ENCODE results near the gene RANBP17. TPM values are rescaled to one million over a fixed set of nuclear protein-coding genes. Genes with fewer than 3 reads are reported as not detected.

The RANBP17 gene
- total RNA-seq, 2 donors from 2014 or later, result 5.4 to 19.8 TPM

GRCh38 chr5:170985486-170985885 is 123.7 kb downstream of the RANBP17 start:
- Histone ChIP-seq H3K36me3 (no peaks in the 10 kb centered on the region), H3K27ac (no peak overlapping the region), H3K4me1 (replicated peaks) (no peaks in the 10 kb centered on the region), H3K4me3 (no peak overlapping the region), H3K27me3 (replicated peaks; ENCODE audit: insufficient read depth) (no peaks in the 10 kb centered on the region), H3K9me3 (no peaks in the 10 kb centered on the region)
- WGBS, result 46% methylated on average over 1 of the region's 1 CpG
- no peak for TF ChIP-seq POLR2AphosphoS5 (IDR thresholded peaks at IDR 0.05)
- no peak for TF ChIP-seq CTCF (IDR thresholded peaks at IDR 0.05)
- no peak for TF ChIP-seq POLR2A (IDR thresholded peaks at IDR 0.05)
- DNase-seq (ENCODE audit: low spot score), result no peak
- intact Hi-C loops (cut with DNase I), result no loop called here

- Histone ChIP-seq H3K36me3 (no peaks in the 10 kb centered on the region), H3K4me3 (no peak overlapping the region), H3K27me3 (replicated peaks; ENCODE audit: insufficient read depth) (no peaks in the 10 kb centered on the region), H3K27ac (no peak overlapping the region), H3K9me3 (no peaks in the 10 kb centered on the region), H3K4me1 (replicated peaks) (no peaks in the 10 kb centered on the region)
- TF ChIP-seq CTCF (IDR thresholded peaks at IDR 0.05), result no peak
- TF ChIP-seq POLR2AphosphoS5 (IDR thresholded peaks at IDR 0.05), result no peak
- no peak for TF ChIP-seq POLR2A (IDR thresholded peaks at IDR 0.05)
- WGBS, result 29% methylated on average over 1 of the region's 1 CpG
- DNase-seq (ENCODE audit: low spot score), result no peak
- intact Hi-C loops (cut with DNase I), result no loop called here
Observed at GRCh38 chr5:170986598-170986997, 124.8 kb downstream of the RANBP17 start.

GRCh38 chr5:170993476-170993875 is 131.7 kb downstream of the RANBP17 start:
- H3K27me3 ChIP-seq (replicated peaks; ENCODE audit: insufficient read depth), result no peaks in the 10 kb centered on the region
- H3K4me3 ChIP-seq, result no peak overlapping the region
- DNase-seq (ENCODE audit: low spot score), result no peak
- H3K36me3 ChIP-seq, result no peaks in the 10 kb centered on the region
- H3K4me1 ChIP-seq (replicated peaks), result no peaks in the 10 kb centered on the region
- TF ChIP-seq POLR2A (IDR thresholded peaks at IDR 0.05), result no peak
- intact Hi-C loops (cut with DNase I), result no loop called here
- no peak overlapping the region for H3K27ac ChIP-seq
- no peaks in the 10 kb centered on the region for H3K9me3 ChIP-seq

- H3K27me3 ChIP-seq (replicated peaks; ENCODE audit: insufficient read depth), result no peaks in the 10 kb centered on the region
- TF ChIP-seq POLR2AphosphoS5 (IDR thresholded peaks at IDR 0.05) (no peak), CTCF (IDR thresholded peaks at IDR 0.05) (no peak), POLR2A (IDR thresholded peaks at IDR 0.05) (no peak)
- H3K9me3 ChIP-seq, result no peaks in the 10 kb centered on the region
- no peak overlapping the region for H3K27ac ChIP-seq
- no peak overlapping the region for H3K4me3 ChIP-seq
- DNase-seq (ENCODE audit: low spot score), result no peak
- H3K4me1 ChIP-seq (replicated peaks), result no peaks in the 10 kb centered on the region
- intact Hi-C loops (cut with DNase I), result no loop called here
- H3K36me3 ChIP-seq, result no peaks in the 10 kb centered on the region
- 91% methylated on average over 3 of the region's 3 CpGs for WGBS
Observed at GRCh38 chr5:171010086-171010485, 148.3 kb downstream of the RANBP17 start.

- H3K4me3 ChIP-seq, result no peak overlapping the region
- intact Hi-C loops (cut with DNase I), result no loop called here
- no peaks in the 10 kb centered on the region for H3K9me3 ChIP-seq
- no peaks in the 10 kb centered on the region for H3K36me3 ChIP-seq
- DNase-seq (ENCODE audit: low spot score), result no peak
- TF ChIP-seq POLR2A (IDR thresholded peaks at IDR 0.05), result no peak
- TF ChIP-seq CTCF (IDR thresholded peaks at IDR 0.05), result no peak
- TF ChIP-seq POLR2AphosphoS5 (IDR thresholded peaks at IDR 0.05), result no peak
- WGBS, result 85% methylated on average over 2 of the region's 2 CpGs
- no peak overlapping the region for H3K27ac ChIP-seq
- no peaks in the 10 kb centered on the region for H3K27me3 ChIP-seq (replicated peaks; ENCODE audit: insufficient read depth)
- no peaks in the 10 kb centered on the region for H3K4me1 ChIP-seq (replicated peaks)
Observed at GRCh38 chr5:171010816-171011215, 149.0 kb downstream of the RANBP17 start.
